Middle frontal gyrus (tissue), 1 donor: ENCODE measurements around the gene PRDM15.

ENCODE experiments used
- DNase-seq: peaks from one replicate; pipeline ENCODE4 v3.0.0-alpha.2; 2015; ENCODE audit warnings: low spot score; ENCODE audit errors: extremely low spot score

The PRDM15 gene

DNA sequence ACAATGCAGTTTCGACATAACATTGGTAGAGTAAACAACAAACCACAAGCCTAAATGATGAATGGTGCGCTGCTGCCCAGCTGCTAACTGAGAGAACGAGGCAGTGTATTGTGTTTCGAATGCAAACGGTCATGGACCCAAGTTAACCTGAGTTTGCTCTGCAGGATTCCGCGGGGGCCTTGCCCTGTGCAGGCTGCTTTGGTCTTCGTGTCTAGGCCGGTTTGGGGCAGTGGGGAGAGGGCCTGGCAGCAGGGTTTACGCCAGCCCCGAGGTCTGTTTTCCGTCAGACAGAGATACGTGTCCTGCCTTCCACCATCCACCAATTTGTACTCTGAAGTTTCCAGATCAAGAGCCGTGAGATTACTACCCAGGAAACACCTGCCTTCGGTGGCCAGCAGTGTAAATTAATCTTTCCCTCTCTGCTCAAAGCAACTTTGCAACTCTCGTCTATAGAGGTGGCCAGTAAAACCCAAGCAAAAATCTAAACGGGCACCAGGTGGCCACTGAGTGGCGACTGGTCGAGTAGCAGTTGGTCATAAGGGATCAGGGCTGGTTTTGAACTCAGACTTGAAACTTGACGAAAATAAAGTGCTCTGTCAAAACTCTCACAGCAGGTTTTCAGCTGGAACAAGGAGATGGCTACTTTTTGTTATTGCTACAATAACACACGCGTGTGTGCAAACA, 6.3 kb upstream of the PRDM15 start:
- DNase-seq = no peak

DNA sequence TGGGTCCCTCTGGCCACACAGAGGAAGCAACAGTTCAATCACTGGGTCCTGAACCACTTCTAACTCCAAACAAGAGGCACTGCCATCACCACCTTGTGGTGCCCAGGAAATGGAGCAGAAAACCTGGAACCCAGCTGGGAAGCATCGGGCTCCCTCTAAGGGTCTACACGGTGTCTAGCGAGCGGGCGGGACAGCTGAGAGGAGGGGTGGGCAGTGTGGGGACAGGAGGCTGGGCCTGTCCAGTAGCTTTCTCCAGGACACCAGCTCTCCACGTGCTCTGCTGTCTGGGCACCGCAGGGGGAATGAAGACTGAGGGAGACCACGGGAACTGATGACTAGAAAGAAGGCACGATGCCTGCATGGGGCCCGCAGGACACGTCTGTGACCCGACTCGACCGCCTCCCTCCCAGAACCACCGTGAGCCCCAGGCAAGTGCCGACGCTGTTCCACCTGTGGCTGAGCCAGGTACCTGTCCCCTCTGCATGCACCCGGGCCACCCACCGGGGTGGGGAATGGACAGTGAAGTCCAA, 5.4 kb upstream of the PRDM15 start:
- DNase-seq = no peak

DNA sequence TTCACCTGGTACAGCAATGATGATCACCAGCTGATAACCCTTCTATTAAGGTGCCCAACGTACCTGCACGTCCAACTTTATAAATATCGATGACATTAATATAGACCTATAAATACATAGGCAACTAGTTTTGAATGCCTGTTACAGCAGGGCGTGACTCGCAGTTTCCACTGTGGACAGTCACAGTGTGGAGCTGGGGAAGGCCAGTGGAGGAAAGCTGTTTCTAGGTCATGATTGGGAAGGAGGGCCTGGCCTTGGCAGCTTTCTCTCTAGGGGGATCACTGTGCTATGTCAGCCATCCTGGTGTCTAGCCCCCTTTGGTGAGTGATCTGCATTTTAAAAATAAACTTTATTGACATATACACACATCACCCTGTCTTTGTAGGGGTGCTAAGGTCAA, 4.4 kb upstream of the PRDM15 start:
- no peak for DNase-seq

- DNase-seq = no peak
These were observed 1.9 kb upstream of the PRDM15 start for GRCh38 chr21:41881051-41881450.

- DNase-seq = no peak
These were observed 1.0 kb upstream of the PRDM15 start for GRCh38 chr21:41880153-41880552.

DNA sequence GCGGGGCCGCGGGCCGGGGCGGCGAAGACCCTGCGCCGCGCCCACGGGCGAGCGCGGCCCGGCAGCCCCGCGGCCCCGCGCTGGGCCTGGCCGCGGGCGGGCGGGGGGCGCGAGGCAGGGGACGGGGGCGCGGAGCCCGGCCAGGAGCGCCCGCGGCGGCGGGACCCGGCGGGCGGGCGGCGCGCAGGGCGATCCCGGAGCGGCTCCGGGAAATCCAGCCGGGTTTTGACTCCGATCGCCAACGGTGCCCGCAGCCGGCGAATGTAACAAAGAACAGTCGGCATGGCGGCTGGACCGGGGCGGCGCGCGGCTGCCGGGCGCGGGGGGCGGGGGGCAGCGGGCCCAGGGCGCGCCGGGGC, 334 bp downstream of the PRDM15 start:
- DNase-seq = peak; percentile 37

DNA sequence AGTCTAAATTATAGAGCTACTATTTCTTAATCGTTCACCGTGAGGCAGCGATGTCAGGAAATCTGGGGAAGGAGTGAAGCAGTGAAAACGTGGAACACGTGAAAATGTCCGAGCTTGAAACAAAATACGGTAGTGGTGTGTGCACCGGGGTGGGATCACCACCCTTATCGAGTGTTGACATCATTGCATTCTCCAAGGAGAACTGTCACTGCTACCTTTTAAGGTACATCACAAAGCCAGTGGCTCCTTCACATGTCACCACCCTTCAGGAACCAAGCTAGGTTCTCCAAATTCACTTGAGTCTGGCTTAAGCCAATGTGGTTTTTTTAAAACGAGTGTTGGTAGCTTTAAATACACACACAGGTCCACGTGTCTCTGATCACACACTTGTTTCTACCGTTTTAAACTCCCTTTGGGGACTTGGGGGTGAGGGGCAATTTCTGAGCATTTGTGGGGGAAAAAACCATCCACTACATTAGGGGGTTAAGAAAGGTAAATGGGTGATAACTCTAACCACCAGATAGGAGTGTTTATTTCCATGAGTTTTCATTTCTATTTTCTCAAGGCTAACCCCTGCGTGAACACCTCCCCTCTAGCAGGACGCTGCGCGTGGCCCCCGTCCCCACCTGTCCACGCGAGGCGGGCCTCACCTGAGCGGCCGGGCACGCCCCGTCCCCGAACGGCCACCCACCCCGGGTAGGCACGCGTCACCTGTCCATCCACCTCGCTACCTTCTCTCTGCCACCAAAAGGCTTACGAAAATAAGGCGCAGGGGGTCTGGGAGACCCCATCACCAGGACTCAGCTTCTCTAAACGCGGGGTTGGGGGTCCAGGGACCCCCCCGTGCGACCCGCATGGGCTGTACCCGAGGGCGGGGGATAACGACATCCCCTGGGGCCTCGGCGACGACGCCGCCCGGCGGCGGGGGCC, 978 bp downstream of the PRDM15 start:
- no peak for DNase-seq

GRCh38 chr21:41876928-41877652, 2.1 kb downstream of the PRDM15 start:
- DNase-seq = no peak

GRCh38 chr21:41876396-41876795, 2.7 kb downstream of the PRDM15 start:
- DNase-seq = no peak

GRCh38 chr21:41875086-41875485, 4.1 kb downstream of the PRDM15 start:
- no peak for DNase-seq

DNA sequence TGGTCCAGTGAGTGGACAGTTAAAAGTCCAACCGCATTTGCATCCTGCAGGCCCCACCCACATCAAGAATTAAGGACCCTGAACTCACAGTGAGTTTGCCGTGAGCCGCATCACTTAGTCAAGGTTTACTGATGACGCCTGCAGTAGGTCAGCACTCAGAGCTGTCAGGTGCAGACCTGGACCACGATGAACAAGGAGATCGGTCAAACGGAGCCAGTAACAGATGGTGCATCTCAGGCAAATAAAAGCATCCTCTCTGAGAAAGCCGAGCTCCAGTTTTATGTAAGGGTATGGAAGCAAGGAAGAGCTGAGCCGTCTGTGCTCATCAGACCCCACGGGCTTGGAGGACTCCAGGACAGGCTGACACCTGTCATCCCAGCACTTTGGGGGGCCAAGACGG, 4.5 kb downstream of the PRDM15 start:
- no peak for DNase-seq

- no peak for DNase-seq
These were observed 5.7 kb downstream of the PRDM15 start for GRCh38 chr21:41873426-41873825.

GRCh38 chr21:41873005-41873404, 6.1 kb downstream of the PRDM15 start:
- DNase-seq = no peak

DNA sequence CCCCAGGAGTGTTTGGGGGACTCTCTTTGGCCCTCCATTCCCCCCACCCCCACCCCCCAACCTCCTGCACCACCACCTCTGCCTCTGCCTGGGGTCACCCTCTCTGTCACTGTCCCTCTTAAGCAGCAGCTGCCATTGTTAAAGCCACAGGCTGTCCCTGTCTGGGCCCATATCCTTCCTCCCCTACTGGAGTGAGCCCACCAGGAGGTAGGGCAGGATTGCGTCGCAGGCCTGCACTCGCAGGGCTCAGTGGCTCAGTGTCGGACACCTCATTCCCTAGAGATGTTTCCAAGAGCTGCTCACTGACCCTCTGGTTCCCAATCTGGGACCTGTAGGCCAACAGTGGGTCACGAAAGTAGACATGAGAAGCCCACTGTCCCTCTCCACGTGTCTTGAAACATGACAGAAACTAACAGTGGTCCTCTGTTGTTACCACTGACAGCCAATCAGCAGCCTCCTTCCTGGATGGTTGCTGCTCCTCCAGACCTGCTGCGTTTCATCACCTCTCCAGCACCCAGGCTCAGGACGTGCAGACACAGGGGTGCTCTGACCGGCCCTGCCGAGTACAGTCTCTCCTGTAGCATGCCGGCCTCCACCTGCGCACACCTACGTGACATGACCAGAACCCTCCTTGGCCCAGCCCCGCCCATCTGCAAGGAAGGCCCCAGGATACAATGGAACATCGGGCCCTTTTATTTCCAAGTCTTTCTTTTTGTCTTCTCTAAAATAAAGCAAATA, 7.7 kb downstream of the PRDM15 start:
- no peak for DNase-seq

GRCh38 chr21:41869771-41870170, 9.4 kb downstream of the PRDM15 start:
- no peak for DNase-seq

GRCh38 chr21:41868062-41868710, 11.0 kb downstream of the PRDM15 start:
- no peak for DNase-seq

- DNase-seq = no peak
These were observed 11.8 kb downstream of the PRDM15 start for GRCh38 chr21:41867313-41867712.

- DNase-seq = no peak
These were observed 12.8 kb downstream of the PRDM15 start for GRCh38 chr21:41866274-41866809.

- no peak for DNase-seq
These were observed 14.0 kb downstream of the PRDM15 start for GRCh38 chr21:41865002-41865777.
